GM12892 (cell line): ENCODE results near the gene TMEM94.

Experiments used
- DNase-seq: peaks from one replicate; pipeline ENCODE4 v3.0.0; 2011; ENCODE audit not compliant: insufficient read length
- FAIRE-seq: peaks from 2 replicates; lab custom pipeline; 2011; peaks lifted over from hg19 to GRCh38; lab: Jason Lieb, UNC
- POLR2A ChIP-seq: IDR thresholded peaks from 2 replicates; pipeline ENCODE4 v1.6.1; 2011; ENCODE audit warnings: low read depth, low read length, control low read depth
- POLR2AphosphoS5 ChIP-seq: IDR thresholded peaks from 2 replicates; pipeline ENCODE4 v1.6.1; 2011; ENCODE audit warnings: low read depth, low read length, control low read depth
- TAF1 ChIP-seq: IDR thresholded peaks from 2 replicates; pipeline ENCODE4 v1.6.1; 2011; ENCODE audit warnings: low read depth, mild to moderate bottlenecking, control low read depth, low read length, borderline replicate concordance

TMEM94 gene

GRCh38 chr17:75492555-75493168 lies 36.2 kb downstream of the TMEM94 start:
- DNase-seq (no peak), FAIRE-seq (no peak)
- TF ChIP-seq TAF1 = no peak
- TF ChIP-seq POLR2A = no peak
- no peak for TF ChIP-seq POLR2AphosphoS5

- DNase-seq (no peak), FAIRE-seq (no peak)
- no peak for TF ChIP-seq TAF1
Measured at GRCh38 chr17:75493476-75494129, 37.2 kb downstream of the TMEM94 start.

GRCh38 chr17:75494326-75494877 lies 38.0 kb downstream of the TMEM94 start:
- DNase-seq (no peak), FAIRE-seq (no peak)
- TF ChIP-seq POLR2AphosphoS5 (no peak), POLR2A (no peak), TAF1 (no peak)

GRCh38 chr17:75496005-75496404 lies 39.6 kb downstream of the TMEM94 start:
- DNase-seq = no peak
- no peak for FAIRE-seq
- TF ChIP-seq POLR2A (no peak), TAF1 (no peak), POLR2AphosphoS5 (no peak)

- no peak for FAIRE-seq
- DNase-seq = no peak
- TF ChIP-seq TAF1 = no peak
- TF ChIP-seq POLR2A = no peak
- no peak for TF ChIP-seq POLR2AphosphoS5
Measured at GRCh38 chr17:75498039-75498725, 41.7 kb downstream of the TMEM94 start.

GRCh38 chr17:75498726-75499213 lies 42.3 kb downstream of the TMEM94 start:
- no peak for TF ChIP-seq POLR2A
- TF ChIP-seq POLR2AphosphoS5 = no peak
- no peak for TF ChIP-seq TAF1
- FAIRE-seq (no peak), DNase-seq (no peak)

- FAIRE-seq = no peak
- no peak for DNase-seq
- TF ChIP-seq POLR2A (no peak), TAF1 (no peak), POLR2AphosphoS5 (no peak)
Measured at GRCh38 chr17:75499313-75500022, 43.0 kb downstream of the TMEM94 start.

GRCh38 chr17:75500419-75501216 lies 44.2 kb downstream of the TMEM94 start:
- DNase-seq (no peak), FAIRE-seq (no peak)
- no peak for TF ChIP-seq POLR2A
- TF ChIP-seq POLR2AphosphoS5 = no peak
- no peak for TF ChIP-seq TAF1

GRCh38 chr17:75501378-75502071 lies 45.1 kb downstream of the TMEM94 start:
- no peak for FAIRE-seq
- DNase-seq = no peak
- no peak for TF ChIP-seq TAF1
- no peak for TF ChIP-seq POLR2AphosphoS5
- no peak for TF ChIP-seq POLR2A
